Stimulated activated CD4-positive, alpha-beta T cell treated with anti-CD3 and anti-CD28 coated beads, Interleukin-4, amount 100 ng/mL, for 1 hour (primary cell): ENCODE results near the gene VCX3A.
"Not testable (repeated sequence)": the region's sequence is repeated elsewhere in the genome, so short reads cannot be mapped to it uniquely, and the experiment has no call there.

Experiments used
- DNase-seq: peaks from one replicate; pipeline ENCODE4 v3.0.0-alpha.2; 2020

VCX3A gene

DNA sequence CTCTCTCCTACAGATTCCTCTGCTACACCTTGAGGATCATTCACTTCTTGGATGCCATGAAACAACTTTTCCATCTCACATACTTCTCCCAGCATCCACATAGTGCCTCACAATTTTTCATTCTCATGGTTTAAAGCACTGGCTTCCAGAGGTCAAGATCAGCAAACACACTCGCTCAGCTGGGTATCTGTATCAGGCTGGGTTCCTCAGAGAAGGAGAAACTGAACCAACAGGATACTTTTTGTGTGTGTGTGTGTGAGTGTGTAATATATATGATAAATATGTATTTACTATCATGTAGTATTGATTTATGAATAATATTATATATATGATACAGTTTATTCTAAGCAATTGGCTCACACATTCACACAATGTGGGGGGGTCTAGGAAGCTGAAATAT lies at the start of gene VCX3A:
Gene VCX3A, minus strand, starts transcription at position 101 of the 400 bp plus-strand sequence. CDS start 621 bp downstream, outside the sequence.
- DNase-seq: not testable (repeated sequence)

DNA sequence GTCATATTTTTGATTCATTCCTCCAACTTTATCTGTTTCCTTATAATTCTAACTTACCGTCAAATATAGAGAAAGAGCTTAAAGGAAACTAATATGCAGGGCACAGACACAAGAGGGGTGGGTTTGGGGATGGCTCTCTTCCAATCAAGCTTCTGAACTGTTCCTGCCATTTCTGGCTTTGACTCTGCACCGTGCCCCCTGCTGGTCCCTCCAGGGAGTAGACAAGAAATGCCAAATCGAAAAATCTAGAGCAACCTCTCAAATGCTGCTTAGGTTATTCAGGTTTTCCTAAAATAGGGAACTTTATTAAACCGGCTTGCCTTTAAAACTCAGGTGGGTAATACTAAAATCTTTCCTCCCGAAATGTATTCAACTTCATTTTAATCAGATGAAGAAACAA lies 39.8 kb upstream of the VCX3A start:
- DNase-seq: no peak

DNA sequence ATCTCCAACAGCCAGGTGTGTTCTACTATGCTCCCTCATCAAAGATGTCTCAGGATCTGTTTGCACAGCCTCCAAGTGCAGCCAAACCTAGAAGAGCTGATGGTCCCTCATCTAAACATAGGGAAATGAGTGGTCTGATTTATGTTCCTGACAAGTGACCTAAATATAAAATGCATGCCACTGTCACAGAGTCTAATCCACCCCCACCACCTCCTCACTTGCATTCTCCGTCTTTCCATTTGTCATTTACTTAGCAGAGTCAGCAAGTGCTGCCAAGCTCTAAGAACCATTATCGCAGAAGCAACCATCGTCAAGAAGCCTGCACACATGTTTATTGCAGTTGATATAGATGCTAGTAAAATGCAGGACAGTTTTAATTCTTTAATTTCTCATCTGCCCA lies 33.1 kb upstream of the VCX3A start:
- DNase-seq: no peak

DNA sequence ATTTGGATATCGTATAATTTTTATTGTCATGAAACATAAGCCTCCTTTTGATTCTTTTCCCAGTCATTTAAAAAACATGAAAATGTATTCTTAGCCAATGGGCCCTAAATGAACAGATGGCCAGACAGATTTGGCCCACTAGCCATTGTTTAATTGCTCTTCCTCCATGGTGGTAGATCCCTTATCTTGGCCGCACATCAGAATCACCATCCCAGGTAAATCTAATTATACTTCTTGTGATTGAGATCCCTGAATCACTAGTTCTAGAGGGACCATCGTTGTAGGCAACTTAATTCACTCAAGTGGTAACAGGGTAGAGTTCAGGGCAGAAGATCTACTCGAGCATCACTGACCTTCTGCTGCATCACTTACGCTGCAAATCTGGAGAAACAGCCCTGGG lies 24.1 kb upstream of the VCX3A start:
- no peak for DNase-seq

DNA sequence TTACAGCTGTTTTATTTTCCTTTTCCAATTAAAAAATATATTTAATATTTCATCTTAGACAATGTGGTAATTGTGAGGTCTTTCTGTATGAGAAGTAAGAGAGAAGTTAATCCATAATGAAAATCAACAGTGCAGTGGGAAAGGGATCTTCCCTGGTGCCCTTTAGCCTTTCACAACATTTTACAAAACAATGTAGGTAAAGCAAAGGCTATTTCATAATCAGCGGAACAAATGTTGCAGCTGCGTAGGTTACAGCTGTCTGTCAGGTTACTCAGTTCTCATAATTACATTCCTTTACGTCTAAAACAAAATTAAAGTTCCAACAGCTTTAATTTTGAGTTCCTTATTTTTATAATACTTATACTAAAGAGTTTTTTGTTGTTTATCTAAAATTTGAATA lies 22.8 kb upstream of the VCX3A start:
- no peak for DNase-seq

DNA sequence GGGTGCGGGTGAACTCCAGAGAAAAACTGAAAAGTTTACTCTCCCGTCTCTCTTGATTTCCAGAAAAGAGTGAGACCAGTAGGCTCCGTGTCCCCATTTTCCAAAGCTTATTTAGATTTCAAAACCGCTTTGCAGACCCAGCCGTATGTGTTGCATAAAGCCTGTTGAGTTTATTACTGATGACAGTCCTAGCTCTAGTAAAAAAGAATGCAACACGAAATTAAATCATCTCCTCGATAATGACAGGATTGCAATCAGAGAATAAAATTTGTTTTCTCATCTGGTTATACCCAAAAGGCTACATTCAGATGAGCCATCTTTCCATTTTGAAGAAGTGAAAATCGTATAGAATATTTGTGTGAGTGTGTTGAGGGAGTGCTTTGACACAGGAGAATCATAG lies 16.1 kb upstream of the VCX3A start:
- DNase-seq: no peak

DNA sequence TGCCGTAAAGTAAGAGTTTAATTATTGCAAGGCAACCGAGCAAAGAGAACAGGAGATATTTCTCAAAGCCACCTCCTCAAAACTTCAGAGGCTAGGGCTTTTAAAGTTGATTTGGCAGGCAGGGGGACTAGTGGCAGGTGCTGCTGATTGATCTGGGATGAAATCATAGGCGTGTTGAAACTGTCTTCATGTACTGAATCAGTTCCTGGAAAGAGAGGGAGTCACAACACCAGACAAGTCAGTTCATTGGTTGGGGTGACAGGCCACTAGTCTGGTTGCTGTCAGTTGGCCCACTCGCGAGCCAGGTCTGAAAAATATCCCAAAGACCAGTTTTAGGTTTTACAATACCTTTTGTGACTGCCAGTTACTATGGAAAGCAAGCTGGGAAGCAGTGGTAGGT lies 10.8 kb upstream of the VCX3A start:
- no peak for DNase-seq

DNA sequence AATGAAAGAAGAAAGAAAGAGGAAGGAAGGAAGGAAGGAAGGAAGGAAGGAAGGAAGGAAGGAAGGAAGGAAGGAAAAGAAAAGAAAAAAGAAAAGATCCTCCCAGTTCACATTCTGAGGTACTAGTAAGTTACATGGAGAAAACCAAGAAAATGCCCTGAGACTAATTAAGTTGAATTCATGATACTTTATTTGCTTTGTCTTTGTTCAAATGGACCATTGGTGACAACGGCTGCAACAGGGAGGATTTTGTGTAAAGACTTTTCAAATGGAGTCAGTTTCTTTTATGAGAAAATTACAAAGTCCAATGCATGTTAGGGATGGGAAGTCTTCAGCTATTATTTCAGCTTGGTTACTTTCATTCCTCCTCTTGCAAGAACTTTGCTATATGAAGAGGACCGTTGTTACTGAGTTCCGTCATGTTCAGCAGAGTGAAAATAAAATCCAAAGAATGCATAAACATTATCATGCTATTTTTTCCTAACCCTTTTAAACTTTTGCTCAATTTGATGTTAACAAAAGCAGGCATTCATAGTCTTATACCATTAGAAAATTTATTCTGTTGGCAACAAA lies 8.3 kb downstream of the VCX3A start:
- no peak for DNase-seq

DNA sequence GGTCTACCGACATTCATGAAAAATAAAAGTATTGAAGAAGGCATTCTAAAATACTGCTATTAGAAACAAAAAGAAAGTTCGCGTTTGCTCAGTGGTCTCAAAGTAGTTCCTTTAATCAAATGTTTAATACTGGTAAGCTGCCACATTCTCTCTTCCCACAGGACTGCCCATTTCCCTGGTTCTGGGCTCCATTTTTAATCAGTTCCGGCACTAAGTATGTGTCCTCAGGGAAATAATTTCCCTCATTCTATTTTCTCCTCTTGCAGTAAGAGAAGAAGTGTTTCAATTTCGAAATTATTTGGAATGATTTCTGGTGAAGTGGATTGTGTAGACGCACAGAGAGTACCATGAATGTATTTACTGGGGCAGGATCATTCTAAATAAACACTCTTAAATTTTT lies 17.5 kb downstream of the VCX3A start:
- DNase-seq: no peak

DNA sequence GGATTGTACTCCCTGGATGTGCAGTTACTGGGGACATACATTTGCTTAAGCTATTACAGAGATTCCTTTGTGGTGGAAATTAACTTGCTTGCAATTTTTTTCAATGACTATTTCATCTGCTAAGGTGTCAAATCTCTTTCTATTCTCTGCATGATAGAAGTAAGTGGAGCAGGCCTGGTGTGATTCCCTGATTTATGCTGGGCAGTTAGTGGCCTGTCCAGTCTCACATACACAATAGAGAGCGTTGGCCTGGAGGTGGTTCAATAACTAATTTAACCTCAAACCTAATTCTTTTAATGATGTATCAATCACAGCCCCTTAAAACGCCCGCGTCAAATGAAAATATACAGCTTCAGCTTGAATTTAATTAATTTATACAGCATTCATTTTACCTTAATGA lies 28.5 kb downstream of the VCX3A start:
- no peak for DNase-seq

DNA sequence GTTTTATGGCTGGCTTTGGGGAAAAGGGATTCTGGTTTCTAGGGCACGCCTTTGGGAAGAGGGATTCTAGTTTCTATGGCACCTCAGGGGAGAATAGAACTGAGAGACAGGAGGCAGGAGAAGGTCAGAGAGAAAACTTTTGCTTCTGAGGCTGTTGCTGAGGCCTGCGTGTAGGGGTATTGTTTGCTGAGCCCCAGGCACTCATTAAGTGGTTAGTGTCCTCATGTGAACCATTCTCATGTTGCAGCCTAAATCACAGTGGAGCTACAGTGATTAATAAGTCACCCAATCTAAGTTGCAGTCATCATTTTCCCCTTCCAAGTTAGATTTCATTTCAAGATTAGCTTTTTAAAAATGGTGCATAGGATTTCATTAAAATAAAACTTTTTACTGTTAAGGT lies 29.0 kb downstream of the VCX3A start:
- DNase-seq: no peak

DNA sequence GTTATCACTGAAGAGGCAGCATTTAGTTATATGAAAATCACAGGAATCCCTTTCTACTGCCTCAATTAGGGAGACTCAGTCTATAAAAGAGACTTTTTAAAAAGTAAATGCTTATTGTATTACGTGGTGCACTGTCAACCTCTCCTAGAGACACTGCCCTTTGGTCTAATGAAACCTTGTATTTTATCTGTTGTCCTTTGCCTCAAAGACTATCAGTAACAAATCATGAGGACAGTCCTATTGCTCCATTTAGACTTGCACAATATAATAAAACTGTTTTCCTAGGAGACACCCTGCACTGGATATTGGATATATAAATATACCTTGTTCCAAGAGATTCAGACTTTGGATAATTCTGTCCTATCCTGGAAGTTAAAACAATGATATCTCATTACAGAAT lies 34.2 kb downstream of the VCX3A start:
- DNase-seq: no peak

DNA sequence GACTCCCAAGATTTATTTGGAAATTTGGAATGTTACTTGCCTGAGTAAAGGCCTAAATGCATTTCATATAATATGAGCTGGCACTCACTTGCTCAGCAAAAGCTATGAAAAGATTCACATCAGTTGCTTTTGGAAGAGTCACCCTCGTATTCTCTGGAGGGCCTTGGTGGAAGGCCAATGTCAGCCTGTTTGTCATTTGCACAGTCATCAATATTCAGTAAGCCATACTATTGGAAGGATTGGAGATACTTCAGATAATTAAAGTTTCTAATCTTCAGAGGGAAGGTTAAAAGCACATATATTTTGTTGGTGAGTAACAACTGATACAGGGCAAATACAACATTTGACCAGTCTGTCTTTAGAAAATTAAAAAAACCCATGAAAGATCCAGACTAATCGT lies 36.6 kb downstream of the VCX3A start:
- no peak for DNase-seq
